Activated CD4-positive, CD25-positive, alpha-beta regulatory T cell treated with anti-CD3 and anti-CD28 coated beads, Interleukin-2, amount 50 U/mL, for 72 hours (primary cell): Measurements from ENCODE around the gene SCN3B.

Experiments
- DNase-seq: peaks from one replicate; pipeline ENCODE4 v3.0.0; 2021

Gene SCN3B

GRCh38 chr11:123594921-123595320 lies 59.5 kb downstream of the SCN3B start:
- DNase-seq, result no peak

DNA sequence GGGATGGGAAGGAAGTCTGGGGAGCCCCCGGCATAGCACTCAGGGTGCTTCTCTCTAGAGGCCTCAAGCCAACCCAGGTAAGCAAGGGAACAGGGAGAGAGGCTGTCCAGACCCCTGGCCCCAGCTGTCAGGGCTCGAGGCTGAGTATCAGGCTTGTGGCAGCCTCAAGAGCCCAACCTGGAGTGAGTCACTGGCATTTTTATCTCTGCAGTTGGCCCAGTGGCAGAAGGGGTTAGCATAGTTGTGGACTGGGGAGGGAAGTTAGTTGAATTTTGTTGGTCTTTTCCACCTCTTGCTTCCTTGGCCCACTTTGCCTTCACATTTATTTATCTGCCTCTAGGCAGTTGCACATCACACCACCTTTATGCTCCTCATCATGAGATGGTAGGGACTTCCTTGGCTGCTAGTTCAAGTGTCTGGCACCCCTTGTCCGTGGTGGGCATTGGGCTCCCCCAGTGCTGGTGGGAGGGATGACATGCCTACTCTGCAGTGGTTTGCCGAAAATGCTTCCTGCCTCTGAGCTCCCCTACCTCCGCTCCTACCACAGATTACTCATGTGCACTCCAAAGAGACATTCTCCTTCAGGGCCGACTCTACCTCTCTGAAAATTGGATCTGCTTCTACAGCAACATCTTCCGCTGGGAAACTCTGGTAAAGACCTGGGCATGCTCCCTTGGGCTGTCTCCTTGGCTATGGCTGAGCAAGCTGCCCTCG lies 60.1 kb downstream of the SCN3B start:
- DNase-seq, result no peak

- DNase-seq, result no peak
Measured at GRCh38 chr11:123593570-123593969, 60.9 kb downstream of the SCN3B start.

- no peak for DNase-seq
Measured at GRCh38 chr11:123590296-123590912, 64.0 kb downstream of the SCN3B start.

DNA sequence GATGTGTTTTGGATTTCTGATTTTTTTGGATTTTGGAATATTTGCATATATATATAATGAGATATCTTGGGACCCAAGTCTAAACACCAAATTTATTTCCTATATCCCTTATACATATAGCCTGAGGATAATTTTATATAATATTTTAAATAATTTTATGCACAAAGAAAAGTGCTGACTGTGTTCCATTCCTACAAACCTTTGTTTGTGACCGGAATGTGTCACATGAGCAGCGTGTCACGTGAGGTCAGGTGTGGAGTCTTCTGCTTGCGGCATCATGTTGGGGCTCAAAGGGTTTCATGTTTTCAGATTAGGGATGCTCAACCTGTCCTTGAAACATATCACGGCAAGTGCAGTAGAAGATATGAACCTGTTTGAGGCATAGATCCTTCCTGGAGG lies 65.6 kb downstream of the SCN3B start:
- no peak for DNase-seq

DNA sequence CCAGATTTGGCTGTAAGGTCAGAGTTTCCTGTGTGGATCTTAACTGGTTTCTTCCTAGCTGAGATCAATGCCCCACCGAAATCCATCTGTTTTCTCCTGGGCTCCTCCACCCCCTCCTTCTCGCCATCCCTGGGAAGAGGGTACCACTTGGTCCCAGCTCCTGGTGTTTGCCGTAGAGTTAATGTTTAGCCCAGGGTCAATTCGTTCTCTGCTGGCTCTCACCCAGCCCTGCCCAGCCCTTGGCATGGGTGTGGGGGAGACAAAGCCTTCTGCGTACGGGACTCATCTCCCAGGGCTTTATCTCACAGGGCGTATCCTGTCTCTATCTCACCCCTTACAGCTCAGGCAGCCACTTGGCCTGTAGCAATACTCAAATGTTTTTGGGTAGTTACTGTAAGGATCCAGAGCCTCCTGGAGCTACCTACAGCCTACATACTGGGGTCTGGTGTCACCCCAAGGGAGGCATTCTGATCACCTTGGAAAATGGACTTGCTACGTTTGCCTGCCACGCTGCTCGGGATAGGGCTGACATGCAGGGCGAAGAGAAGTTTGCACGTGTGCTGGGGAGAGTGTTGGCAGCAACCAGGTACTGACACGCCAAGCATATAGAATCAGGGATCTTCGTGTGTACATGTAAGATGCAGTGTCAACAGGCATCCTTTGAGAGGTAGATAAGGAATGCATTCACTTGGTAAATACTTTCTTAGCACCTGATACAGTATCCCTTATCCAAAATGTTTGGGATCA lies 66.1 kb downstream of the SCN3B start:
- no peak for DNase-seq

DNA sequence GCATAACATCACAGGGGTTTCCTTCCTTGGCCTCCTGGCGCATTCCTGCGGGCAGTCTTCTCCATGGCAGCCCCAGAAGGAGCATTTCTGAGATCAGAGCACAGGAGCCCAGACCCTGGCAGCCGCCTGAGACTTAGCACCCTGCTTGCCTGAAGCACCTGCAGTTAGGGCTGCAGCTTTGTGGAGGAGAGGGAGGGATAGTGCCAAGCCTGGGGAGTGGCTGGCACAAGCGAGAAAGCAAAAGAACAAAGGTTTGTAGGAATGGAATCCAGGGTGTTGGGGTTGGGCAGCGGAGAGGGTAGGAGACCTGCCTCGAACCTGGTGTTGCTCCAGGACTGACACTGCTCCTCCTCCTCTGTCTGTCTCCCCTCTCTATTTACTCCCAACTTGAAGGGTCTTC lies 66.9 kb downstream of the SCN3B start:
- no peak for DNase-seq

DNA sequence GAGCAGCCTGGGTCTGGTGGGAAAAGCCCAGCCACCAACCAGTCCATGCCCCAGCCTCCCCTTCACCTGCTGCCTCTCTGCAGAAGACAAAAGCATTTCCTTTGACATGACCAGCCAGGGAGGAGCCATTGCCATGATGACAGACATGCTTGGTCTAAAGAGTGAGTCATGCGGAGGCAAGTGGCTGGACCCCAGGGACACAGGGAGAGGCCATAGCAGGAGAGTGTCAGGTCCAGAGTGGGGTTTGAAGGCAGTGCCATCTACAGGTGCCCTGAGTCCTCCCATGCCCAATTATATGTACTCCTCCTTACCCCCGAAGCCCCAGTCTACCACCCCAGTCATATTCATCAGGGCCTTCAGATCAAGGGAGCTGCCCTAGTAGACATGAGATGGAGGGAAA lies 67.4 kb downstream of the SCN3B start:
- DNase-seq, result no peak

DNA sequence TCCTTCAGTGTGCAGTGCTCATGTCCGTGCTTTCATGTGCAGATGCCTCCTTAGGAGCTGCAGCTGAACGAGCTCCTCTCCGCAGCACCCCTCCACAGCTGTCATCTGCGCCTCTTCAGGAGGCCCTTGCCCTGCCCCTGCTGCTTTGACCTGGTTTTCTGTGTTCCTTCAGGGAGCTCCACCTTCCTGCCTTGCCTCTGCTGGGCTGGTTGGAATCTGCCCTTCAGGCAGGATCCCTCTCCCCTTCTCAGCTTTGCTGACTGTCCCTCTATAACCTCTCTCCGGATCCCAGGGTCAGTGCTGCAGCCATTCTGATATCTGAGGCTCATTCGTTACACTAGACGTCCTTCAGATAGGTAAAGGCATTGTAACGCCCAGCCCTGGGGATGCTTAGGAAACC lies 67.9 kb downstream of the SCN3B start:
- no peak for DNase-seq

GRCh38 chr11:123585706-123586105 lies 68.7 kb downstream of the SCN3B start:
- no peak for DNase-seq

- DNase-seq, result no peak
Measured at GRCh38 chr11:123585206-123585605, 69.2 kb downstream of the SCN3B start.

DNA sequence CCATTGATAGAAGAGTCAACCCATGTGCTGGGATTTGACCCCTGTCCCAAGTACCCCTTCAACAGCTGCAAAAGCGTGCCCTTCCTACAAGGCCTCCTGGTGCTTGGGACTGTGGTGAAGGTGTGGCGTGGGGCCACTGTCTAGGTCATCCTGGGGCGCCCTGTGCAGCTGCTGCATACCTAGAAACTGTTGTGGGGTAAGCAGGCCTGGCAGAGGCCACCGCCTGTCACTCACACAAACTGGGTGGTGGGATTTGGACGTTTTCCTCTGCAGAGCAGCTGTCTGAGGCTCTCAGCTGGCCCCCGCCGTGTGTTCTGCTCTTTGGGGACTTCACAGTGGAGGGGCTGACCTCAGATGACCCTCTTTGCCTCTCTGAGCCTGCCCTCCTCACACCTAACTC lies 69.7 kb downstream of the SCN3B start:
- no peak for DNase-seq

DNA sequence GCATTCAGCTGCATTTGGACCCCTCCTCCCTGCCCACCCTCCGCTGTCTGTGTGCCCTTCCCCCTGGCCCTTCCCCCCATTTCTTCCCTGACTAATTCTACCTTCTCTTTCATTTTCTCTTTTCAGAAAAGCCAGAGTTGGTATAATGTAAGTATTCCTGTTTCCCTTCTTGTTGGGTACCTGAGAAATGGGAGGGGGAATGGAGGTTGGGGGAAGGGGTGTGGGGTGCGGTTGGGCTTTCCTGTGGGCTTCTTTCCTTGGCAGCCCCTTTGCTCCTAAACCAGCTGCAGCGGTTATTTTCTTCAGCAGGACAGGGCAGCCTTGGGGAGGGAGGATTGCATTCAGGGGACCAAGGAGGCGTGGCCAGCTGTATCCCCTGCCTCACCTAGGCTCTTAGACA lies 70.2 kb downstream of the SCN3B start:
- DNase-seq, result no peak

DNA sequence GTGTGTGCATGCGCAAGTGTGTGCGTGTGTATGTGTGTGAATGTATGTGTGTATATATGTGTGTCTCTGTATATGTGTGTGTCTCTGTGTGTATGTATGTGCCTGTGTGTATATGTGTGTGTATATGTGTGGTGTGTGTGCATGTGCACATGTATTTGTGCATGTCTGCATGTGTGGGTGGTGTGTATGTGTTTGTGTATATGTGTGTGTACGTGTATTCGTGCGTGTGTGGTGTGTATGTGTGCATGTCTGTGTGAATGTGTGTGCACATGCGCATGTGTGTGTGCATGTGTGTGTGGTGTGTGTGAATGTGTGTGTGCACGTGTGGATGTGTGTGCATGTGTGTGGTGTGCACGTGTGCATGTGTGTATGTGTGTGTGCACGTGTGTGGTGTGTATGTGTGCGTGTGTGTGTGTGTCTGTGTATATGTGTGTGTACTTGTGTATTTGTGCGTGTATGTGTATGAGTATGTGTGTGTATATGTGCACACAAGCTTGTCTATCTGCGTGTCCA lies 71.4 kb downstream of the SCN3B start:
- no peak for DNase-seq

DNA sequence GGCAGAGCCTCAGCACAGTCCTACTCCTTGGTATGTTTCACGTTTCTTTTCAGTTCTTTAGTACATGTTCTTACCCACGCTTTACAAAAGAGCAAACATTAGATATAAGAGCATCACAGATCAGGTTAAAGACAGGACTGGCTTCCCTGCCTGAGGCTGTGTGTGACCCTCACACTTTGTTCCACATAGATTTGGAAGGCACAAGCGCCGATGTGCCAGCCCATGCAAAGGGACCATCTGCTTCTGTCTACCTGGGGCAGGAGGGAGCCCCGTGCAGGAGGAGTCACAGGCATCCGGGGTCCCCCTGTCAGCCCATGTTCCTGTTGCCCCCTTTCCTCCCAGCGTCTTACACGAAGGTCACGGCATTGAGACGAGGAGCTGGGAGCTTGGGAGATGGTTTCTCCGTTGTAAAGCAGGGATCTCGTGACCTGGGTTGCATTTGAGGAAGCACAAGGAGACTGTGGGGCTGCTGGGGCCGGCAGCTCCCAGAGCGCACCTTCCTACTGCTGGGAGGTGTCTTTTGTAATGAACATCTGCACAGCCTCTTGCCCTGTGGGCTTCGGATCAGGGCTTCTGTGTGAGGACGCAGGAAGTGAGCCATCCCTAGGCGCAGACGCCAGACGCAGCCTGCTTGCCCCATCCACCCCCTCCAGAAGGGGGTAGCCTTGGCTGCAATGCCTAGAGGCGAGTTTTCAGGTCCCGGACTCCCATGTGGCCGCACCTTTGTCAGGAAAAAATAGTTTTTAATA lies 72.6 kb downstream of the SCN3B start:
- no peak for DNase-seq

DNA sequence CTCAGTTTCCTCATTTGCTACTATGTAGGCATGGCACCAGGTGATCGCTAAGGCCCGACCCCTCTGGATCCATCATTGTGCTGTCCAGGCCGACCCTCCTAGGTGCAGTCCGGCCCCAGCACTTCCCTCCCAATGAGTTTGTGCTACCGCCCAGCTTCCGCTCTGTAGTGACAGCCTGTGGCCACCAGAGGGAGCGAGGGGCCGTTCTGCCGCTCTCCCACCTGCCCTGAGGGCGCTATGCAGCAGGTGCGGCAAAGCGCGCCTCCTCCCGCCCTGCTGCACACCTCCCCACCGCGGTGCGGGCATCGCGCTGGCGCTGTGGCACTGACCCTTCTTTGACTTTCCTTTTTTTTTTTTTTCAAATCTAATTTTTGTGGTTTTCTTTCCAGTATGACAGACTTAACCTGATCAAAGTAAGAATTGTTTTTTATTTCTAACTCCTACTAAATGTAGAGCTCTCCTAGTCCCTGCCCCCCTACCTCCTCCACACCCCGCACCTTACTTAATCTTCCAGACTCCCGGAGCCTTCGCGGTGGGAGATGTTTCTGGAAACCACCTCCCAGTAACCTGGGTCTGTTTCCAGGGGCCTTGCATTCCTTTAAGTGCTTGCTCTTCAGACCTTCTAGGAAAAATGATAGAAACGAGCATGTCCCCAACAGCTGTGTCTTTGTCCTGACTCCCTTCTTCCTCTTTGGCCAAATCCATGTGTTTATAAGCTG lies 73.7 kb downstream of the SCN3B start:
- DNase-seq, result peak; percentile 75

GRCh38 chr11:123580137-123580536 lies 74.3 kb downstream of the SCN3B start:
- no peak for DNase-seq

GRCh38 chr11:123579482-123579812 lies 75.0 kb downstream of the SCN3B start:
- DNase-seq, result no peak
